GM19351 (cell line): ENCODE results near the gene A4GNT.
A peak's percentile ranks its signal among the peaks of the same experiment; 100 is the strongest.
"Not testable (repeated sequence)": the region's sequence is repeated elsewhere in the genome, so short reads cannot be mapped to it uniquely, and the experiment has no call there.

Source experiments
- ATAC-seq: cut with Tn5 transposase; IDR thresholded peaks from one replicate; pipeline ENCODE4 v1.9.1; 2021; ENCODE audit warnings: mild to moderate bottlenecking, moderate library complexity; ENCODE audit not compliant: unreplicated experiment

A4GNT gene

DNA sequence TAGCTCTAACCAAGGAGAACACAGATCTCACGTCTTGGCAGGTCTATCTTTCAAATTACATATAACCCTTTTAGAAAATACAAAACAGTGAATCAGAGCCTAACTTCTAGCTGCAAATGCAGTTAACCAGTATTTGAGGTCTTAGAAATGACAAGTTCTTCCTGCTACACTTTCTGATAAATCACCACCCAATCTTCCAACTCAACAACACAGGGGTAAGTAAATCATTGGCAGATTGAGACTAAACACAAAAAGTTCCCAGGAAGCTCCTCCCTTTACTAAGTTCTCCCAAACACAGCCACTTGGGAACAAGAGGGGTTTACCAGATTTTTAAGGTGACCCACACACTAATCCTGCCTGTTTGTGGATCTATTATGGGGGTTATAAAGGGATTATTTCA lies at the start of gene A4GNT:
Gene A4GNT (minus strand): TSS at position 152 of the 400 bp plus-strand sequence. CDS start 1,134 bp downstream, outside the sequence.
- ATAC-seq = no peak

DNA sequence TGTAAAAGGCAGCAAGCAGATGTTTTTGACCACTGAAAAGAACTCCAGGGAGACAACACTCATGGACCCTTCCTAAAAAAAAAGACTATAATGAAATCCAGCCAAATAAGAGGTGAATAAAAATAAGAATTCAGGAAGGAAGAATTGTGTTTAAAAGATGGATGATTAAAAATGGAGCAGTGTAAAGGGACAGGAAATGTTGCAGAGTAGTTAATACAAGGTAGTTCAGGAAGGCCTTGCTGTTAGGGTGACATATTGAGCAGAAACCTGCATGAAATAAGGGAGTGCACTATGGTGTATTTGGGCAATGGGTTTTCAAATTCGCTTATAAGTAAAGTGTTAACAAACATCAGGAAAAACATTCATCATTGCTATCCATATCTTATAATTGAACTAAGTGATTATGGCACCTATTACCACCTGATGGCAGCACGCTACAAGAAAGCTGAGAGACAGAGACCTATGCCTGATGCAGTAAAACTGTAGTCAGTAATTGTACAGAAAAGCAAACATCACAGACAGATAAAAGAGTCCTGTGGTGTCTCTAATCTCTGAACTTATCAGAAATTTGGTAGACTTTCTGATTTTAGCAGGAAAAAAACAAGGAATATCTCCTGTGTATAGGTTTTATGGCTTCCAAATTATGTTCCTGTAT lies 48.3 kb upstream of the A4GNT start:
- ATAC-seq = peak; percentile 86

DNA sequence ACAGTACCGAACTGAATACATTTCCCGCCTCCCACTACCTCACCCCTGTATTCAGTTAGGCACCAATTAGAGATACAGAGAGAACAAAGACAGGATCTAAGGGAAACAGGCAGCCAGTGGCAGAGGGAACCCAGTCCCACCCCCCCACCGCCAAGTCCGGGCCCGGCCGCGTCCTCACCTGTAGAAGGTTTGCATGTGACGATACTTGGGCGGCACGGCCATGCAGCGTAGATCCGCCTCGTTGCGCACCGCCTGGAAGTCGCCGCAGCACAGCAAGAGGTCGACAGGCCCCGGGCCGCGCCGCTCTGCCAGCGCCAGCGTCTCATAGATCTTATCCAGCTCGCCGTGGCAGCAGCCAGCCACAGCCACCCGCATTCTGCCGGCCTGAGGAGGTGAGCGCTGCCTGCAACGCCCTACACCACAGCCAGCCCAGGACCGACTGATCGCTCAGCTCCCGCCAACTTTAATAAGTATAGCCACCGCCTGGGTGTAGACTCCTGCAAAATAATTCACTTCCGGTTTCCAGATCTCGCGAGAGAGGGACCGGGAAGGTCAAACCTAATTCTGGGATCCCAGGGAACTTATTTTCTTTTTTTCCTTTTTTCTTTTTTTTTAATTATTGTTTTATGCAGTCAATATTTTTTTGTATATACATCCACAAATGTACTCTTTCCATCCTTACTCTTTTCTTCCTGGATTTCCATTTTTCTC lies 42.4 kb upstream of the A4GNT start, which contains the start of gene DBR1:
Gene DBR1 (minus strand): TSS at position 501 of the 711 bp plus-strand sequence. CDS start 126 bp downstream, at position 375.
- peak; percentile 87 for ATAC-seq

DNA sequence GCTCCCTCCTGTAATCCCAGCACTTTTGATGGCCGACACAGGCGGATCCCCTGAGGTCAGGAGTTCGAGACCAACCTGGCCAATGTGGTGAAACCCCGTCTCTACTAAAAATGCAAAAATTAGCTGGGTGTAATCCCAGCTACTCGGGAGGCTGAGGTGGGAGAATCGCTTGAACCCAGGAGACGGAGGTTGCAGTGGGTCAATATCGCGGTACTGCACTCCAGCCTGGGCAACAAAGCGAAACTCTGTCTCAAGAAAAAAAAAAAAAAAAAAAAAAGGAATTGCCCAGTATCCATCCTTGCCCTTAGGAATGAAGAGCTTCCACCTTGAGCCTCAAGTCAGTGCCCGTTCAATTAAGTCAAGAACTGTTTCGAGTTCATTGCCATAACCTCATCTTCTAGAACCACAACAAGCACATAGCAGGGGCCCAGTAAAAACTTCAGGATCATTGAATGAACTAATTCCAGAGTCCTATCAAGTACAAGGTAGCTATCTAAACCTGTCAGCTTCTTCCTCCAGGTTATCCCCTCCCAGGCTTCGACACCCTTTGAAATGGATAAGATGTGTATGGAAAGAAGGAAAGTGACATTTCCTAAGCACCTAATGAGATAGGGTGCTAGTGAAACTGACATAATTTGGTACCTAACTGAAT lies 41.7 kb upstream of the A4GNT start:
- ATAC-seq = no peak

DNA sequence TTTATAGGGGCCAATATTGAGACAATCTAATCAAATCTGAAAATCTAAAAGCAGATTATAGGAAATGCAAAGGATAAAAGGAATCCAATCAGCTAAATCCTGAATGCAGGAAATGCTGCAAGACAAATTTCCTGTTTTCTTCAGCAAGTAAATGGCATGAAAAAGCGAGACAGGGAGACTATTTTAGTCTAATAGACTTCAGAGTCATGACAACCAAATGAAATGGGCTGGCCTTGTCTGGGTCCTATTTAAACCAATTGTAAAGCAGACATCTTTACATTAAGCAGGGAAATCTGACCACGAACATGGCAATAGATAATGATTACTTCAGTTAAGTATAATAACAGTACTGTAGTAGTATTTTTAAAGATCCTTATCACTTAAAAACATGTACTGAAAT lies 40.4 kb upstream of the A4GNT start:
- ATAC-seq = no peak

DNA sequence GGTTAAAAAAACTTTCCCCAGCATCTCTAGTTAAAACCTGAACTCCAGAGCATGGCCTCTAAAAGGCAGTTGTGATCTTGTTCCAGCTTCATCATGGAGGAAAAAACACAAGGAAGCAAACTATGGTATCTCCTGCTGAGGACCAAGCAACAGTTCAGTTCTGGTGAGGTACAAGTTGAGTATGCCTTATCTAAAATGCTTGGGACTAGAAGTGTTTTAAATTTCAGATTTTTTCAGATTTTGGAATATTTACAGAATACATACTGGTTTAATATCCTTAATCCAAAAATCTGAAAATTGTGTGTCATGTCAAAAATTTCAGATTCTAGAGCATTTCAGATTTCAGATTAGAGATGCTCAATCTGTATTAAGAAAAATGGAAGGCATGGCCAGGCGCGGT lies 32.9 kb upstream of the A4GNT start:
- ATAC-seq = no peak

DNA sequence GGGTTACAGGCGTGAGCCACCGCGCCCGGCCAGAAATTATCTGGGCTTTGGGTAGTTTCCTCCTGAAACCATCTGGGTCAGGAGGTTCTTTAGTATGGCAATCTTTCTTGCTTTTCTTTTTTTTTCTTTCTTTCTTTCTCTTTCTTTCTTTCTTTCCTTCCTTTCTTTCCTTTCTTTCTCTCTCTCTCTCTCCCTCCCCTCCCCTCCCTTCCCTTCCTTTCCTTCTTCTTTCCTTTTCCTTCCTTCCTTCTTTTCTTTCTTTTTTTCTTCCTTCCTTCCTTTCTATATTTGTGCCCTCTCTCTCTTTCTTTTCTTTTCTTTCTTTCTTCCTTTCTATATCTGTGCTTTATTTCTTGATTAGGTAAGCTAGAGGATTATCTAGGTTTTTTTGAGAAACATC lies 25.6 kb upstream of the A4GNT start:
- ATAC-seq = no peak

DNA sequence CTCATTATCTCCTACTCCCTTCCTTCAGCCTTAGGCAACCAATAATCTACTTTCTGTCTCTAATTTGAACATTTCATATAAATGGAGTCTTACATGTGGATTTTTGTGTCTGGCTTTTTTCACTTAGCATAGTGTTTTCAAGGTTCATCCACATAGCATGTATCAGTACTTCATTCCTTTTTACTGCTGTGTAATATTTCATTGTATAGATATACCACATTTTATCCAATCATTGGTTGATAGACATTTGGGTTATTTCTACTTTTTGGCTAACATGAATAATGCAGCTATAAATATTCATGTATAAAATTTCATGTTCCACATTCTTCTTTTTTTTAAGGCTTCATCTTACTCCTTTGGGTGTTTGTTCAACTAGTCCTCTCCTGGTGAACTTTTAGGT lies 22.3 kb upstream of the A4GNT start:
- no peak for ATAC-seq

DNA sequence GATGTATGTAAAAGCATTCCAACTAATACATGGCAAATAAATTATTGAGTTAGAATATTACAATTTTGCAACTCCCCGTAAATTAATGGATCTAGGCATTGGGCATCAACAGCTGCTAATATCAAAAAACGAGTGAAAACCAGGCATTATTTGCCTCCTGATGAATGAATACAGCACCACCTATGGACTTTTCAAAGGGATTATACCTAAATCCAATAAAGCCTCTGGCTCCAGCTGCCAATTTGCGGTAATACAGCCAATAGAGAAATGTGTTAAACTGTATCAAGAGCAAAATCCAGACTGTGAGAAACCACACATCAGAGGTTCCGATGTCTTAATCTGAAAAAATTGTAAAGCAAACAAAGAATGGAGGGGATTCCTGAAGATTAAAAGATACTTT lies 16.3 kb upstream of the A4GNT start:
- ATAC-seq = no peak

DNA sequence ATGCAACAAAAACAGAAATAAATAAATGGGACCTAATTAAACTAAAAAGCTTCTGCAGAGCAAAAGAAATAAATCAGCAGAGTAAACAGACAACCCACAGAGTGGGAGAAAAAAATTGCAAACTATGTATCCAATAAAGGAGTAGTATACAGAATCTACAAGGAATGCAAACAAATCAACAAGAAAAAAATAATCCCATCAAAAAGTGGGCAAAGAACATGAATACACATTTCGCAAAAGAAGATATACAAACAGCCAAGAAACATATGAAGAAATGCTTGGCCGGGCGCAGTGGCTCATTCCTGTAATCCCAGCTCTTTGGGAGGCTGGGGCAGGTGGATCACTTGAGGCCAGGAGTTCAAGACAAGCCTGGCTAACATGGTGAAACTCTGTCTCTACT lies 10.0 kb upstream of the A4GNT start:
- not testable (repeated sequence) for ATAC-seq

DNA sequence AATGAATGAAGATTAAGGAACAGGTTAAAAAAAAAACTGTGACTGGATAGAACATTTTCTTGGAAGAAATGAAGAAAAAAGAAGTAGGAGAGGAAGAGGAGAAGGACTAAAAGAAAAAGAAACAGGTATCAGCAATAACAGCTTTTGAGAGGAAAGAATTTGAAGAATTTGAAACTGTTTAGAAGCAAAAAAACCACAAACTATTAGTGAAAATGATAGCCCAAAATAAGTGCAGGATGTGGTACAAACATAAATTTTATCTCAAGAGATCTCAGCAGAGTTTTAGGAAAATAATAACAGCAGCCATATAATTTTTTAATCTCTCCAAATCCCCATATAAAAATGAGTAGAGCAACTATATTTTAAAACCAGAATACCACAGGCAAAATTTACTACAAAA lies 8.8 kb upstream of the A4GNT start:
- no peak for ATAC-seq

DNA sequence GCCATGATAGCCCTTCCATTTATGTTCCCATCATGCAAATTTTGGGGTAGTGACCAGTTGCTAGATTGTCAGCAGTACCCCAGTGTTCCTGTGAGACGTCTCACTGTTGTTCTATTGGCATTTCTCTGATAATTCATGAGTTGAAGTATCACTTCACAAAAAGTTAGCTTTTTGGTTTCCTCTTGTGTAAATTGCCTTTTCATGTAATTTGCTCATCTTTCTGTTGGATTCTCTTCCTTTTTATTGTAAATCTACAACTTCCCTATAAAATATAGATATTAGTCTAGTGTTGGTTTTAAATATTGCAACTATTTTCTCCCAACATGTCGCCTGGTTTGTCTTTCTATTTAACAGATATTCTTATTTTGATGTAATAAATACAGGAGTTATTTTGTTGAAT lies 7.5 kb upstream of the A4GNT start:
- ATAC-seq = no peak

DNA sequence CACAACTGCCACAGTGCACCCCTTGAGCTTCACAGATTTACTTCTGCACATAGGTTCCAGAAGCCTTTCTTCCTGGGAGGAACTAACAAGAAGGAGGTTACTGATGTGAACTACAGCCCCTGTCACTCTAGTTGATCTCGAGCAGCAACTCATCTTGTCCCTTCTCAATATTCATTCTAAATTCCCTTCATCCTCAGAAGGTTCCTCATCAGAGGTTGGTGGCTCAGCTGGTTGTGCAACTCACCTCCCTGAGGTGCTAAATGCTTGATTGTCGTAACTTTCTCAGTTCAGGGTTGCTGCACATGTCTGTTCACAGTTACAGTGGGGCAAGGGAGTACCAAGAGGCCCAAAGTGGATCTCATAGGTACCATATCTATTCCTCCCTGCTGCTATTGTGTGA lies 5.7 kb upstream of the A4GNT start:
- ATAC-seq = no peak

DNA sequence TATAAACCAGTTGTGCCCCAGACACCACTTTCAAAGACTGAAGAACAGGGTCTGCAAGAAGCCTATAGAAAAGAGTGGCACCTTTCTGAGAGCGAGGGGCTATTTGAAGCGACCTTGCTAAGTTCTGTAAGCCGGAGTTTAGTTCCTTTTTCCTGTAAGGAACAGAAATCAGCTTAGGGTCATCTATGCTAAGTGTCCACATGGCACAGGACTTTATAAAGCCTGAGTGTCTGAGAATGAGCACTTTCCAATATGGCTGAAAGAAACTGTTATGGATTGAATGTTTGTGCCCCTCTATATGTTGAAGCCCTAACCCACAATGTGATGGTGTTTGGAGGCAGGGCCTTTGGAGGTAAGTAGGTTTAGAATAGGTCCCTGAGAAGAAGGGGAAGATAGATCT lies 4.0 kb upstream of the A4GNT start:
- no peak for ATAC-seq

DNA sequence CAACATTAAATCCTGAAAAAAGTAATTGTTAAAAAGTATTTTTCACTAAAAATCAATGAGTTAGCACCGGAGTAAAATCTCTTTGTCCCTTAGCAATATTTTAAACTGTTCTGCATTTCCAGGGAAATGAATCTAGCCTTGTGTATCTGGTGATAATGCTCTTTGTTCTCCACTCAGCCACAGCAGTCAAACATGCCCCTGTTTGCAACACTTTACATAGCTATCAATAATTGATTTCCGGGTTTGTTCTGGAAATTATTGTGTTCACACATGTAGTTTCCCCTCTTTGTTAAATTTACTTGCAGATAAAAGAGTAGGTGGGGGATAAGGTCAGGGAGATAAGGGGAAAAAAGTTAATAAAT lies 3.6 kb upstream of the A4GNT start:
- no peak for ATAC-seq

DNA sequence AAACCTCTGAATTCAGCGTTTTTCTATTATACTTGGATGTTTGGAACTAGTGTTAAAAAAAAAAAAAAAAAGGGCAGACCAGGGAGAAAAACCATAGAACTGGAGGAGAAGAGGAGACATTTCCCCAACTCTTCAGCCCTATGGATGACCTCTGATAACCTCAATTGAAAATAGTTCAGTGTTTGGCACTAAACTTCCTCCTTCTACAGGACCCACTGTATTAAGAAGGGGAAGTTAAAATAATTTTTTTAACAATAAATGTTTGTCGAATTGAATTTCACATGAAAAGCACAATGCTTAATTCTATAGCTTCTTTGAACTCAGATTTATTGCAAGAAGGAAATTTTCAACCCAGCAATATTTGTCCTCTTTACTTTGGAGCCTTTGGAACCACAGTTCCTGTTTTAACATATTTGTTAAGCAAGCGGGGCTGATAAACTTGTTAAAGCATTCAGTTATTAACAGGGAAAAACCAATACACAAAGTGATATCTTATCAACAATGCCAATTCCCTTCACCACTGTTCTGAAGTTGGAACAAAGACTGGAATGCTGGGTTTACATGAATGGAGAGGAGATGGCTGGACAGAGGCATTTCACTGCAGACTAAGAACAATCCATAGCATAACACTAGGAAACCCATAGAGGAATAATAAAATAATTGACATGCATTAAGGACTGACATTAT lies 3.1 kb upstream of the A4GNT start:
- no peak for ATAC-seq

DNA sequence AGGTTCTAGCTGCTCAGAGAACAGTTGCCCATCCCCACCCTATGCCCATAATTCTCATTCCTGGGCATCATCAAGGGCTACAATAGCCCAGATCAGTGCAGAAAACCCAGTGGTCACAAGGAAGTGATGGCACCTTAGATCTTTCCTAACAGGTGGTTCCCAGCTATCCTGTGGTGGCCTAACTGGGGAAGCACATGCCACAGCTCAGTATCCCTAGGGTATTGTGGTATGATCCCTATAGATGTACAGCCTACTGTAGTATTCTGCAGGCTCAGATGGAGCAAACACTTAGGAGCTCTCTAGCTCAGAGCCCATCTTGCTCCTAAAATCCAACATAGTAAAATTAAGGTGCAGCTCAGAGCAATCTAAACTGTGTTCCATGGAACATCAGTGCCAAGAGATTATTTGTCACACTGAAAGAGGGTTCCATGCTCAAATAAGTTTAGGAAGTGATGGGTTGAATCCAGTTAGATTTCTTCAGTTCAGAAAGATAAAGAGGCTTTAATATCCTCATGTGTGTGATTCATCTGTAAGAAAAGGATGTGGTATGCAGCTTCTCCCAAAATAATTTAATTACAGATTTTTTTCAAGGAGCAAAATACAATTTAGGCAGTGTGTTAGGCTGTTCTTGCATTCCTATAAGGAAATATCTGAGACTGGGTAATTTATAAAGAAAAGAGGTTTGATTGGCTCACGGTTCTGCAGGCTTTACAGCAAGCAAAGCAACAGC lies 4.4 kb downstream of the A4GNT start:
- ATAC-seq = no peak

DNA sequence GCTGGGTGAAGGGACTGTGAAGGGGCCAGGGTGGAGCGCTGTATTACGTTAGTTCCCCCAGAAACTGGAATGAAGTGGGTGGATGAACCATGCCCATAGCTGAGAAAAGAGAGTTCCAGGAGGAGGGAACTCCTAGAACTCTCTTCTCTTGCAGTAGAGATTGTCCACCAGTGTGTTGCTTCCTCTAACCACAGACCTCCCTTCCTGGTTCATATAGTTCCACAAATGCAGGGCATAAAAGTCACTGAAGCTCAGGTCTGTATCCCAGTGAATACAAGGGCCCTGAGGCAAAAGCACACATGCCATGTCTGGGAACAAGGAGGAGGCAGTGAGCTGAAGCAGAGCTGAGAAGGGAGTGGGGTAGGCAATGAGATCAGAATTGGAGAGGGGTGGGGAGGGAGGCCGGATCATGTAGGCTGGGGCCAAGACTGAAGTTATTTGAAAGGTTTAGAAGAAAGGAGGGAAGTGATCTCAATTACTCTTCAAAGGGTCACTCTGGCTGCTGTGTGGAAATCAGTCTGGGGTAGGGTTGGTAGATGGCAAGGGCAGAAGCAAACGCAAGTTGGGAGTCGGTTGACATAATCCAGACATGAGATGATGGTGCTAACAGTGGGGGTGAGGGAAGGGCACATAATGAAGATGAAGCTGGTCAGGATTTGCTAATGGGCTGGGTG lies 6.5 kb downstream of the A4GNT start:
- no peak for ATAC-seq

DNA sequence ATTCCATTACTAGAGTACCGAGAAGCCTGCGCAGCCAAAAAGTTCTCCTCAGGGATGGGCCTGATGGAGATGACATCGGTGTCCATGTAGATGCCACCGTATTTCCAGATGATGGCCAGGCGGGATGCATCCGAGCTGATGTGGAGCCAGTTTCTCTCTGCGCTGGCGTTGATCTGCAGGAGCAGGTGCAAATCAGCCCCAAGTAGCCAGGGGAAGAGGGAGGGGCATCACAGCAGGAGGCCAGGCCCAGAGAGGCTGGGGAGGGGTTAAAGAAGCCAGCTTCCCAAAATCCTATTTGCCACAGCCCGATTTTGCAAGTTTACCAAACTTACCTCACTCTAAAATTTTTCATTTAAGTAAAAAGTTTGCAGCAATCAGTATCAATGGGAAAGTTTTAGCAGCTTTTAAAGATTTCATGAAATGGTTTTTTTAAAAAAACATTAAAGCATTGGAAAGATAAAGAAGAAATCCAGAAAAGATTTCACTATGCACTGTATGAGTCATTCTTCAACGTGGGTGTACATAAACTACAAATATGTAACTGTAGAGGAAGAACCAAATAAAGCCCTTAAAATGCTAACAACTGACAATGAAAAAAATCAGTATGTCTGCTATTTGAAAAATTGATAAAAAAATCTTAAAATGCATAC lies 7.4 kb downstream of the A4GNT start:
- ATAC-seq = no peak

DNA sequence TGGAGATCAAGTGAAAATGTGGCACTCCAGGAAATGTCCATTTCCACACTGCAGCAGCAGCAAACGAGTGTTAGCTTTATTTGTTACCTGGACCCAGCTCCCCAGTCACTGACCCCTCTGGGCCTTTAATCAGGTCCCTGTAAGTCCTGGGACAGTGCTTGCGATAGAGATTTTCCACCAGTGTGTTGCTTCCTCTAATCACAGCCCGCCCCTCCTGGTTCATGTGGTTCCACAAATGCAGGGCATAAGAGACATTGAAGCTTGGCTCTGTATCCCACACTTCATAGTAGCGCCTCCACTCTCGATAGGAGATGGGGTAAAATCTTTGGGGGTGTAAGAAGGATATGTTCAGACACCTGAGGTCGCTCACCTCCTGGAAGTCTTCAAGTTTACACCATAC lies 8.0 kb downstream of the A4GNT start:
- no peak for ATAC-seq
